Activated B cell treated with CpG ODN at 0.5 μM for 24 hours (primary cell): ENCODE results near the gene PWP2. TPM values are rescaled to one million over a fixed set of nuclear protein-coding genes. Genes with fewer than 3 reads are reported as not detected.
A peak's percentile ranks its signal among the peaks of the same experiment; 100 is the strongest.

Experiments used
- ATAC-seq: fragments of 200-7000 bp; cut with Tn5 transposase; one replicate; pipeline ENCODE4 v1.10.0; 2021; ENCODE audit warnings: low read depth, mild to moderate bottlenecking, moderate library complexity
- CTCF ChIA-PET: fragments of 350-600 bp; sonication (Branson Sonifier 250); formaldehyde crosslinking; loops from one replicate; lab custom pipeline; 2021; ENCODE audit warnings: antibody characterized with exemption; lab: Charles Lee
- POLR2A ChIA-PET: fragments of 350-600 bp; sonication (Branson Sonifier 250); formaldehyde crosslinking; loops from one replicate; lab custom pipeline; 2021; ENCODE audit warnings: antibody characterized with exemption; lab: Charles Lee
- DNase-seq: peaks from one replicate; pipeline ENCODE4 v3.0.0; 2022
- H3K27ac Mint-ChIP-seq: one replicate; pipeline ENCODE4 v1.8.0; 2020; ENCODE audit warnings: mixed read lengths
- H3K27me3 Mint-ChIP-seq: one replicate; pipeline ENCODE4 v1.8.0; 2021; ENCODE audit warnings: mixed read lengths
- H3K36me3 Mint-ChIP-seq: one replicate; pipeline ENCODE4 v1.8.0; 2021; ENCODE audit warnings: low read depth, mixed read lengths
- H3K4me1 Mint-ChIP-seq: one replicate; pipeline ENCODE4 v1.8.0; 2021; ENCODE audit warnings: mixed read lengths
- H3K4me3 Mint-ChIP-seq: one replicate; pipeline ENCODE4 v1.8.0; 2020; ENCODE audit warnings: mild to moderate bottlenecking, mixed read lengths
- H3K9me3 Mint-ChIP-seq: one replicate; pipeline ENCODE4 v1.8.0; 2020; ENCODE audit warnings: mixed read lengths
- intact Hi-C: fragments of 100-400 bp; cut with micrococcal nuclease; formaldehyde crosslinking; loops from one replicate; pipeline ENCODE4 v1.15.1; 2024
- total RNA-seq: library from RNA; stranded (reverse); gene quantifications from 2 replicates; pipeline ENCODE4 v1.2.3, GENCODE V29; 2022
- TF ChIP-seq, protein P1 (sequence below): fragments of 200-600 bp; IDR thresholded peaks from one replicate; pipeline ENCODE4 v1.8.0; 2022; ENCODE audit warnings: antibody characterized with exemption, mild to moderate bottlenecking

Gene PWP2
- total RNA-seq, 1 donor from 2014 or later: 11.8 TPM

DNA sequence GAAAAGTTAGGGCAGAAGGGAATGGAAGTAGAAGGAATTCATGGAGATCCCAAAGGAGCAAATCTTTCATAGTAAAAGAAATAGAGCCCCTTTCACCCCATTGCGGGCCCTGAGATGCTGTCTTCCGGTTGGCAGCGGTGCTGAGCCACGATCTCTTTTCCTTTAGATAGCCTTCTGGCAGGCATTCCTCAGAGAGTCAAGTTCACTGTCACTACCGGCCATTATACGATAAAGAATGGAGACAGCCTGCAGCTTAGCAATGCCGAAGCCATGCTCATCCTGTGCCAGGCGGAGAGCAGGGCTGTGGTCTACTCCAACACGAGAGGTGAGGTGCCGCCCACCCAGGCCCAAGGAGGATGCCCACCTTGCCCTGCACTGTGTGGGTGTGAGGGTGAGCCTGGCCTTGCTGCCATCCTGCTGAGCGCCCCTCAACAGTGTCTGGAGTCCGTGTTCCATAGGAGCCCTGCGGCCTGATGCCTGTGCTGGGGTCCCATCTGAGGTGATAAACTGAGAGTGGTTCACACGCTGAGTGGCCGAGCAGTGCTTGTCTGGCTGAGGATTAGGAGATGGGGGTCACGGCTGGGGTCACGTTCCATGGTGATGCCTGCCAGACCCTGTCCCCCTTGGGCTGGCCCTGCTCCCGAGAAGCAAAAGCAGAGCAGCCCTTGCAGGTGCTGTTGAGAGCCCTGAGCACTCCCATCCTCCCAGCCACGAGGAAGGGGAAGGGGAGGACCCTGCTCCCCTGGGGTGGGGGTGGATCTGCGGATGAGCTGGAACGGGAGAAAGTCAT is 20.4 kb upstream of the PWP2 start:
- DNase-seq (no peak), ATAC-seq (no peak)
- no peaks in the 10 kb centered on the region for H3K9me3 Mint-ChIP-seq
- no peaks in the 10 kb centered on the region for H3K27me3 Mint-ChIP-seq
- peaks cover 88% of the 10 kb centered on the region for H3K36me3 Mint-ChIP-seq
- H3K27ac Mint-ChIP-seq: peak overlapping the region; percentile 97
- ChIA-PET POLR2A (no interaction called here), CTCF (no interaction called here)
- TF ChIP-seq, protein P1, sequence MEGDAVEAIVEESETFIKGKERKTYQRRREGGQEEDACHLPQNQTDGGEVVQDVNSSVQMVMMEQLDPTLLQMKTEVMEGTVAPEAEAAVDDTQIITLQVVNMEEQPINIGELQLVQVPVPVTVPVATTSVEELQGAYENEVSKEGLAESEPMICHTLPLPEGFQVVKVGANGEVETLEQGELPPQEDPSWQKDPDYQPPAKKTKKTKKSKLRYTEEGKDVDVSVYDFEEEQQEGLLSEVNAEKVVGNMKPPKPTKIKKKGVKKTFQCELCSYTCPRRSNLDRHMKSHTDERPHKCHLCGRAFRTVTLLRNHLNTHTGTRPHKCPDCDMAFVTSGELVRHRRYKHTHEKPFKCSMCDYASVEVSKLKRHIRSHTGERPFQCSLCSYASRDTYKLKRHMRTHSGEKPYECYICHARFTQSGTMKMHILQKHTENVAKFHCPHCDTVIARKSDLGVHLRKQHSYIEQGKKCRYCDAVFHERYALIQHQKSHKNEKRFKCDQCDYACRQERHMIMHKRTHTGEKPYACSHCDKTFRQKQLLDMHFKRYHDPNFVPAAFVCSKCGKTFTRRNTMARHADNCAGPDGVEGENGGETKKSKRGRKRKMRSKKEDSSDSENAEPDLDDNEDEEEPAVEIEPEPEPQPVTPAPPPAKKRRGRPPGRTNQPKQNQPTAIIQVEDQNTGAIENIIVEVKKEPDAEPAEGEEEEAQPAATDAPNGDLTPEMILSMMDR: no peak
- H3K4me3 Mint-ChIP-seq: no peak overlapping the region
- H3K4me1 Mint-ChIP-seq: peaks cover 53% of the 10 kb centered on the region
- intact Hi-C loops: no loop called here

DNA sequence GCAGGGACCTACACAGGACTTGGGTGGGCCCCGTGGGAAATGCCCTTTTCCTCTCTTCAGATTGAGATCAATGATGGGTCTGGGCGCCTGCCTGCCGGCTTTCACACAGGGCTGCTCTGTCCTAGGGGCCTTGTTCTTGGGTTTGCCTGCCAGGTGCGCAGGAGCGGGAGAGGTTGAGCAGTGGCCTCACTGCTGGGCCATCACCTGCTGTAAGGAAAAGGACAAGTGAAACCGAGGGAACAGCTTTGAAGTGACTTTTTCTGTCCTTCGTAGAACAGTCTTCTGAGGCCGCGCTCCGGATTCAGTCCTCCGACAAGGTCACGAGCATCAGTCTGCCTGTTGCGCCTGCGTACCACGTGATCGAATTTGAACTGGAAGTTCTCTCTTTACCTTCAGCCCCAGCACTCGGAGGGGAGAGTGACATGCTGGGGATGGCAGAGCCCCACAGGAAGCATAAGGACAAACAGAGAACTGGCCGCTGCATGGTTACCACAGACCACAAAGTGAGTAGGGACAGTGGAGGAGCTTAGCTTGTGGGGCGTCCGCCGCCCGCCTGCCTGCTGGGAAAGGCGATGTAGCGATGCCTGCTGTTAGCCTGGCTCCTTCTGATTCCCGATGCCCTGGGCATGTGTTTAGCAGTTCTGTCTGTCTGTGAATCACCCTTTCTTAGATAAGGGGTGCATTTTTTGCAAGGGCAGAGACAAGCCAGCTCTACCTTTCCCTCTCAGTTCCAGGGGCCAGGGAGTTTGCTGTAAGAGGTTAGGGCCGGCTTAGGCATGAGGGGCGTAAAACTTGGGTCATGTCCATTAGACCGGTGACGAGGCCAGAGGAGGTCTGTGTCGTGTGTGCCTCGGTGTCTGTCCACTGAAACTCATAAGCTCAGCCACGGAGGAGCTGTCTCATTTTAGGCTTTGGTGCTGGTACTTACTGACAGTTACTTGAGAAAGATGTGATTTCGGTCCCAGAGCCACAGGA is 19.5 kb upstream of the PWP2 start:
- Mint-ChIP-seq H3K4me3 (peak overlapping the region; percentile 46), H3K9me3 (no peaks in the 10 kb centered on the region), H3K4me1 (peaks cover 59% of the 10 kb centered on the region), H3K36me3 (peaks cover 86% of the 10 kb centered on the region), H3K27me3 (no peaks in the 10 kb centered on the region), H3K27ac (peak overlapping the region; percentile 97)
- TF ChIP-seq, protein P1: no peak
- ATAC-seq: no peak
- CTCF ChIA-PET: no interaction called here
- no peak for DNase-seq
- intact Hi-C loops: no loop called here
- POLR2A ChIA-PET: interaction anchor here (3.2 kb wide), 1 partner anchor 74 kb away, joined by 10 read pairs; no protein-coding TSS in a partner anchor

DNA sequence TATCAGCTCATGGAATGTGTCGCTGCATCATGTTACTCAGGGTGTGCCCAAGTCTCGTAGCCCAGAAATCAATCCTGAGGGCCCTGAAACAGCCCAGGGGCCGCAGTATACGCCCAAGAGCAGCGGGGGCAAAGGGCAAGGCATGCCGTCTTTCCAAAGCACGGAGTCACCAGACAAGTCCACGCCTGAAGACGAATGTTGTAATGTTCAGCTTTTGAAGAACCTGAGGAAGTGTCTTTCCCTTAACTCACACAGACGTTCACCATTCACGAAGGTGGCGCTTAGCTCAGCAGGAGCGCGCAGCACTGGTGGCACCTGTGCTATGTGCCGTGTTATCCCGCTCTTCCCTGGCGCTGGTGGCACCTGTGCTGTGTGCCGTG is 18.8 kb upstream of the PWP2 start:
- intact Hi-C loops: no loop called here
- DNase-seq (no peak), ATAC-seq (no peak)
- peaks cover 86% of the 10 kb centered on the region for H3K36me3 Mint-ChIP-seq
- H3K27ac Mint-ChIP-seq: peak overlapping the region; percentile 97
- H3K27me3 Mint-ChIP-seq: no peaks in the 10 kb centered on the region
- ChIA-PET CTCF (no interaction called here), POLR2A (interaction anchor here (3.2 kb wide), 1 partner anchor 75 kb away, joined by 10 read pairs; no protein-coding TSS in a partner anchor)
- peaks cover 64% of the 10 kb centered on the region for H3K4me1 Mint-ChIP-seq
- no peaks in the 10 kb centered on the region for H3K9me3 Mint-ChIP-seq
- H3K4me3 Mint-ChIP-seq: no peak overlapping the region
- TF ChIP-seq, protein P1: no peak

DNA sequence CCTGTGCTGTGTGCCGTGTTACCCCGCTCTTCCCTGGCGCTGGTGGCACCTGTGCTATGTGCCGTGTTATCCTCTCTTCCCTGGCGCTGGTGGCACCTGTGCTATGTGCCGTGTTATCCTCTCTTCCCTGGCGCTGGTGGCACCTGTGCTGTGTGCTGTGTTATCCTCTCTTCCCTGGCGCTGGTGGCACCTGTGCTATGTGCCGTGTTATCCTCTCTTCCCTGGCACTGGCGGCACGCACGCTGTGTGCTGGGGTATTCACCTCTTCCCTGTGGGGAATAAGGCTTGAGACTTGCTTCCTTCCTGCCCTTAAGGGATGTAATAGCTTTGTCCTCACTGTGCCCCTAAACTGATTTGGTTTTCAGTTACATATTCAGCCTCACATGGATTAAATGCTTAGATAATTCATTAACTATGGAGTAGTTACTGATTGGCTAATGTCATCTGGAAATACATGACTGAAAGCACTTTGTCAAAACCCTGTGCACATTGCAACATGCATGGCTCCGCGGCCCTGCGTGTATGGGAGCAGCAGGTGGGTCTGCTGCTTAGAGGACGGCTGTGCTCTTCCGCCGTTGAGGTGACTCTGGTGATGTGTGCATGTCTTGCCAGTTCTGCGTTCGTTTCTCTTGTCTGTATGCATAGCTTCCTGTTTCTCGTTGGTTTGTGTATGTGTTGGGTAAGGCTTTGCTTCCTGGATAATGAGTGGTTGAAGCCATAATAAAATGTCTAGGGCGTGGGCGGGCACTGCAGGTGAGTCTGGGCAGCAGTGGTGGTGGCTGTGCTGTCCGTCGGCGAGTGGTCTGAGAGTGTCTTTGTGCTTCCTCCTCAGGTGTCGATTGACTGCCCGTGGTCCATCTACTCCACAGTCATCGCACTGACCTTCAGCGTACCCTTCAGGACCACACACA is 17.9 kb upstream of the PWP2 start:
- Mint-ChIP-seq H3K36me3 (peaks cover 86% of the 10 kb centered on the region), H3K9me3 (no peaks in the 10 kb centered on the region), H3K27ac (peak overlapping the region; percentile 97), H3K4me1 (peaks cover 64% of the 10 kb centered on the region), H3K27me3 (no peaks in the 10 kb centered on the region), H3K4me3 (peak overlapping the region; percentile 78)
- DNase-seq (no peak), ATAC-seq (peak; percentile 70)
- intact Hi-C loops: no loop called here
- CTCF ChIA-PET: interaction anchor here (1.2 kb wide), 1 partner anchor 76 kb away, joined by 5 read pairs; no protein-coding TSS in a partner anchor
- POLR2A ChIA-PET: interaction anchor here (0.5 to 3.2 kb wide), 8 partner anchors 10 to 843 kb away, joined by 3 to 10 read pairs (median 5); partner anchors contain the start of gene TRAPPC10
- TF ChIP-seq, protein P1: no peak
